ENCODE results near the gene SRGAP2. TPM values are rescaled to one million over a fixed set of nuclear protein-coding genes. Genes with fewer than 3 reads are reported as not detected.
"Not testable (repeated sequence)": the region's sequence is repeated elsewhere in the genome, so short reads cannot be mapped to it uniquely, and the experiment has no call there.

The SRGAP2 gene
- total RNA-seq, 1 experiment from 2014 or later = 138 TPM

DNA sequence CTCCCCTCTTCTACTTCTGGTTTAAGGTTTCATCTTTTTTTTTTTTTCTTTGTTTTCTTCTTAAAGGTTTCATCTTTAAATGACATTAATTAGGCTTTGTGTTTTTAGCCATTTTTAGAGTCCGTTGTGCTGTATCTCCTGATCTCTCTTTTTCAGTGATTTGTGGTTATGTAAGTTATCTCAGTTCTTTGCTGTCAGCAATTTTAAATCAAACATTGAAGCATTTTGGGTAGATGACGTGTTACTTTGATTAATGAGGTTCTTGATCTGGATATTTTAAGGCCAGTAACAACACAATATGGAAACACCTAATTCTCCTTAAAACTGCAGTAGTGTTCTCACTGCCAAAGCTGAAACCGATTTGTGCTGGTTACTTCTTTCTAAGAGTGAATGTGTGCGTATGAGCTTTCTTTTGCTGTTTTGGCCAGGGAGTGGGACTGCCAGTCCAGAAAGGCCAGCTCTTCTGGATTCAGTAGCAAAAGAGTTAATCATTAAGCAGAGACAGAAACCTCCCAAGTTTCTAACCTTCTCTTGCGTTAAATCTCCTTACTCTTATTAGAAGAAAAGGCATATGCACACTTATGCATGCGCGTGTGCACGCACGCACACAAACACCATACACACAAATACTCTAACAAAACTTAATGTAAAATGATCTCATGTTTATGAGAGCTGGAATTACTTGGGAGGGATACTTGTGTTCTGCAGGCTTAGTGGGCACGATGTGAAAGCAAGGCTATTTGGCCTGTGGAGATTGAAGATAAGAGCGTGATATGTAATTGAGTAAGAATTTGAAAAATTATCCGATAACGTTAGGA lies 16.4 kb downstream of the SRGAP2 start:
- not testable (repeated sequence) for H3K27ac ChIP-seq (ENCODE audit: low read length); DNase-seq; H3K9ac ChIP-seq (ENCODE audit: low read length); H3K4me2 ChIP-seq (ENCODE audit: low read depth, low read length, poor library complexity, severe bottlenecking); H4K20me1 ChIP-seq (ENCODE audit: insufficient read depth, low read depth, low read length); H3K36me3 ChIP-seq (ENCODE audit: insufficient read depth, low read length); H3K27me3 ChIP-seq (ENCODE audit: low read length); H3K9me3 ChIP-seq (ENCODE audit: low read length); H3K9me2 ChIP-seq (replicated peaks; ENCODE audit: insufficient read depth, low read length); H2AFZ ChIP-seq (ENCODE audit: low read length); H3K79me2 ChIP-seq (ENCODE audit: low read length); H3K4me1 ChIP-seq (ENCODE audit: low read length); H3K4me3 ChIP-seq (ENCODE audit: low read length)

DNA sequence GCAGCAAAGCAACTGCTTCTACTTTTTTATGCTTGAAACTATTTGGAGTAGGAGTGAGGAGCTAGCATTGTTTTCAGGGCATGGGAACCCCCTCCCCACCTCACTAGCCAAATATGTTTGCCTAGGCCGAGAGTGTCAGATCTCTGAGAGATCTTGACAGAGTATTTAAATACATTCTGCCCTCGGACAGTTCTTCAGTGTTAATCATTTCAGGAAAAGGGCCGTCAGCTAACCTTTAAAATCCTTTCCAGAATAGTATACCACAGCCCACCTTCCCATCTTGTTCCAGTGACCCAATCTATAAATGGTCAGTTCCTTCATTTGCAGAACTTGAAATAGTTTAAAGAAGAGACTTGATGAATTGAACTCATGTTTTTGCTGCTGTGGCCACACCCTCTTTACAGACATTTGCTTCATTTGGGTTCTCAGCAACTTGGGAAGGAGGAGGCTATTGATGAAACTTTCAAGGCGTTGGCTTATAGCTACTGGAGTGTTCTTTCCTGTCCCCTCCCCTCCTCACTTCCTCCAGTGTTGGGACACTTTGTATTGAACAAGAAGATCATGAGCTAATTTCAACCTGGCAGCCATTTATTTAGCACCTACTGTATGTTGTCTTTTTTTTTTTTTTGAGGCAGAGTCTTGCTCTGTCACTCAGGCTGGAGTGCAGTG lies 17.1 kb downstream of the SRGAP2 start:
- not testable (repeated sequence) for H3K27ac ChIP-seq (ENCODE audit: low read length)

GRCh38 chr1:206221585-206221984 lies 18.2 kb downstream of the SRGAP2 start:
- H3K36me3 ChIP-seq (ENCODE audit: insufficient read depth, low read length); H3K4me3 ChIP-seq (ENCODE audit: low read length); H3K27me3 ChIP-seq (ENCODE audit: low read length); H3K9me2 ChIP-seq (replicated peaks; ENCODE audit: insufficient read depth, low read length); H4K20me1 ChIP-seq (ENCODE audit: insufficient read depth, low read depth, low read length); H3K9me3 ChIP-seq (ENCODE audit: low read length); H3K79me2 ChIP-seq (ENCODE audit: low read length); H3K4me2 ChIP-seq (ENCODE audit: low read depth, low read length, poor library complexity, severe bottlenecking); H3K27ac ChIP-seq (ENCODE audit: low read length); DNase-seq; H2AFZ ChIP-seq (ENCODE audit: low read length); H3K9ac ChIP-seq (ENCODE audit: low read length); H3K4me1 ChIP-seq (ENCODE audit: low read length): not testable (repeated sequence)

More for the DNA sequence above, 17.1 kb downstream of the SRGAP2 start:
- not testable (repeated sequence) for H3K4me2 ChIP-seq (ENCODE audit: low read depth, low read length, poor library complexity, severe bottlenecking); H3K4me1 ChIP-seq (ENCODE audit: low read length); H3K79me2 ChIP-seq (ENCODE audit: low read length); H3K9me2 ChIP-seq (replicated peaks; ENCODE audit: insufficient read depth, low read length); H2AFZ ChIP-seq (ENCODE audit: low read length); H4K20me1 ChIP-seq (ENCODE audit: insufficient read depth, low read depth, low read length); H3K4me3 ChIP-seq (ENCODE audit: low read length); H3K27me3 ChIP-seq (ENCODE audit: low read length); H3K9ac ChIP-seq (ENCODE audit: low read length); DNase-seq; H3K9me3 ChIP-seq (ENCODE audit: low read length); H3K36me3 ChIP-seq (ENCODE audit: insufficient read depth, low read length)

GRCh38 chr1:206224190-206224776 lies 20.9 kb downstream of the SRGAP2 start:
- not testable (repeated sequence) for H3K27ac ChIP-seq (ENCODE audit: low read length); H3K9ac ChIP-seq (ENCODE audit: low read length); H3K9me2 ChIP-seq (replicated peaks; ENCODE audit: insufficient read depth, low read length); H3K9me3 ChIP-seq (ENCODE audit: low read length); H3K79me2 ChIP-seq (ENCODE audit: low read length); H4K20me1 ChIP-seq (ENCODE audit: insufficient read depth, low read depth, low read length); H3K27me3 ChIP-seq (ENCODE audit: low read length); H3K36me3 ChIP-seq (ENCODE audit: insufficient read depth, low read length); H3K4me3 ChIP-seq (ENCODE audit: low read length); H3K4me1 ChIP-seq (ENCODE audit: low read length); H2AFZ ChIP-seq (ENCODE audit: low read length); H3K4me2 ChIP-seq (ENCODE audit: low read depth, low read length, poor library complexity, severe bottlenecking); DNase-seq

DNA sequence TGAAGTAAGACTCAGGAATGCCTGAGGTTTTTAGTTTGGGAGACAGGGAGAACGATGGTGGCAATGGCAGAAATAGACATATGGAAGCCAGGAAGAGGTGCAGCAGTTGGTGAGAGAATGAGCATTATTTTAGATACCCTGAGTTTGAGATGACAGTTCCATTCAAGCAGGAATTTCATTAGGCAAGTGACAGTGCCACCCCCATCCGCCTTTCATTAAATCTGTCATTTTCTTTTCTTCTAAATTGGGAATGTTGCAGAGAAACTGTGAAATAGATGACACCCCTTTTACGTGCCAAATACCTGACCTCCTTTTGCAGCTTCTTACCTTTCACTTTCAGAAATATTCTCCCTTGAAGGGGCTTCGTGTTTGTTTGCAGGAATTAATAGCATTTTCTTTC lies 22.0 kb downstream of the SRGAP2 start:
- not testable (repeated sequence) for DNase-seq; H3K4me2 ChIP-seq (ENCODE audit: low read depth, low read length, poor library complexity, severe bottlenecking); H4K20me1 ChIP-seq (ENCODE audit: insufficient read depth, low read depth, low read length); H3K27me3 ChIP-seq (ENCODE audit: low read length); H3K27ac ChIP-seq (ENCODE audit: low read length); H3K9me2 ChIP-seq (replicated peaks; ENCODE audit: insufficient read depth, low read length); H3K36me3 ChIP-seq (ENCODE audit: insufficient read depth, low read length); H3K4me3 ChIP-seq (ENCODE audit: low read length); H3K9ac ChIP-seq (ENCODE audit: low read length); H3K79me2 ChIP-seq (ENCODE audit: low read length); H2AFZ ChIP-seq (ENCODE audit: low read length); H3K4me1 ChIP-seq (ENCODE audit: low read length); H3K9me3 ChIP-seq (ENCODE audit: low read length)

GRCh38 chr1:206226886-206227285 lies 23.5 kb downstream of the SRGAP2 start:
- not testable (repeated sequence) for H3K36me3 ChIP-seq (ENCODE audit: insufficient read depth, low read length); H3K27ac ChIP-seq (ENCODE audit: low read length); DNase-seq; H3K4me3 ChIP-seq (ENCODE audit: low read length); H3K79me2 ChIP-seq (ENCODE audit: low read length); H3K9me2 ChIP-seq (replicated peaks; ENCODE audit: insufficient read depth, low read length); H3K27me3 ChIP-seq (ENCODE audit: low read length); H3K4me1 ChIP-seq (ENCODE audit: low read length); H3K9me3 ChIP-seq (ENCODE audit: low read length); H4K20me1 ChIP-seq (ENCODE audit: insufficient read depth, low read depth, low read length); H3K9ac ChIP-seq (ENCODE audit: low read length); H2AFZ ChIP-seq (ENCODE audit: low read length); H3K4me2 ChIP-seq (ENCODE audit: low read depth, low read length, poor library complexity, severe bottlenecking)

DNA sequence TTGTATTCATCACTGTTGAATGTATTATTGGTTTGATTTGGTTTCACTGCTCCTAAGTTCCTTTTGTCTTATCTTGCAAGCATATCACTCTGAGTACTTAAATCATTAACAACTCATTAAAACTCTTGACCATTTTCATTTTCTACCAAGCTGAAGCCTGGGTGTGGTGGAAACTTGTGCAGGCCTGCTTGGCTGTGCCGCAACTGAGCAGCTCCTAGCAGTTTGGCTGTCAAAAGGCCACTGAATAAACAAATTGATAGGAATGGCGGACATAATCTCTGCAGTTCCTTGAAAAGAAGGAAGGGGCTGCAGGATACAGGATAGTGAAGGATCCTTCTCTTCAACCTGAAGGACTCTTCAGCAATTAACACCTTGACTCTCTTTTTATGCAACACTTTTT lies 25.9 kb downstream of the SRGAP2 start:
- H3K9ac ChIP-seq (ENCODE audit: low read length); H4K20me1 ChIP-seq (ENCODE audit: insufficient read depth, low read depth, low read length); H3K4me3 ChIP-seq (ENCODE audit: low read length); H3K27me3 ChIP-seq (ENCODE audit: low read length); H3K4me1 ChIP-seq (ENCODE audit: low read length); H2AFZ ChIP-seq (ENCODE audit: low read length); H3K36me3 ChIP-seq (ENCODE audit: insufficient read depth, low read length); H3K27ac ChIP-seq (ENCODE audit: low read length); H3K79me2 ChIP-seq (ENCODE audit: low read length); DNase-seq; H3K9me2 ChIP-seq (replicated peaks; ENCODE audit: insufficient read depth, low read length); H3K4me2 ChIP-seq (ENCODE audit: low read depth, low read length, poor library complexity, severe bottlenecking); H3K9me3 ChIP-seq (ENCODE audit: low read length): not testable (repeated sequence)

GRCh38 chr1:206231989-206232388 lies 28.6 kb downstream of the SRGAP2 start:
- H3K79me2 ChIP-seq (ENCODE audit: low read length); H3K4me3 ChIP-seq (ENCODE audit: low read length); H3K27me3 ChIP-seq (ENCODE audit: low read length); H3K4me2 ChIP-seq (ENCODE audit: low read depth, low read length, poor library complexity, severe bottlenecking); H4K20me1 ChIP-seq (ENCODE audit: insufficient read depth, low read depth, low read length); DNase-seq; H3K9me3 ChIP-seq (ENCODE audit: low read length); H3K9ac ChIP-seq (ENCODE audit: low read length); H3K36me3 ChIP-seq (ENCODE audit: insufficient read depth, low read length); H2AFZ ChIP-seq (ENCODE audit: low read length); H3K9me2 ChIP-seq (replicated peaks; ENCODE audit: insufficient read depth, low read length); H3K27ac ChIP-seq (ENCODE audit: low read length); H3K4me1 ChIP-seq (ENCODE audit: low read length): not testable (repeated sequence)
